GM12801 (cell line): ENCODE measurements around the gene AUTS2.

Experiments used
- TF ChIP-seq, protein P1 (sequence below): IDR thresholded peaks from one replicate; pipeline ENCODE4 v1.5.1; 2011; ENCODE audit warnings: control low read depth; ENCODE audit not compliant: insufficient read length; ENCODE audit errors: extremely low read depth

AUTS2 gene

DNA sequence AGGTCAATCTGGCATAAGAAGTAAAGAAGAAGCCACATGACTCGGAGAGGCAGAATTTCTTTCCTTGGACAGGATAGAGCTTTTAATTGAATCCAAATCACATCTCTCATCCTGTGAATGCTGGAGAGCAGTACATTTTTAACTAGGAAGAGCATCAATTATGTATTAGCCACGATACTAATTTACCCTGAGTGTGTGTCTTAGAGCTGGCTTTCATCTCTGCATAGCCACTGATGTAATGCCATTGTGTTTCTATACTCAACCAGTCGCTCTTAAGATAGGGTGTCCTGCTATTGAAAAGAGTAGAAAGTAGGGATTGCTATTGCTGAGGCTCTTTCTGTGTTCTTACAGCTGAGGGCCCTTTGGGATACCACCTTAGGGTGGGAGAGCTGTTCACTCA, 280.3 kb downstream of the AUTS2 start:
- TF ChIP-seq, protein P1, sequence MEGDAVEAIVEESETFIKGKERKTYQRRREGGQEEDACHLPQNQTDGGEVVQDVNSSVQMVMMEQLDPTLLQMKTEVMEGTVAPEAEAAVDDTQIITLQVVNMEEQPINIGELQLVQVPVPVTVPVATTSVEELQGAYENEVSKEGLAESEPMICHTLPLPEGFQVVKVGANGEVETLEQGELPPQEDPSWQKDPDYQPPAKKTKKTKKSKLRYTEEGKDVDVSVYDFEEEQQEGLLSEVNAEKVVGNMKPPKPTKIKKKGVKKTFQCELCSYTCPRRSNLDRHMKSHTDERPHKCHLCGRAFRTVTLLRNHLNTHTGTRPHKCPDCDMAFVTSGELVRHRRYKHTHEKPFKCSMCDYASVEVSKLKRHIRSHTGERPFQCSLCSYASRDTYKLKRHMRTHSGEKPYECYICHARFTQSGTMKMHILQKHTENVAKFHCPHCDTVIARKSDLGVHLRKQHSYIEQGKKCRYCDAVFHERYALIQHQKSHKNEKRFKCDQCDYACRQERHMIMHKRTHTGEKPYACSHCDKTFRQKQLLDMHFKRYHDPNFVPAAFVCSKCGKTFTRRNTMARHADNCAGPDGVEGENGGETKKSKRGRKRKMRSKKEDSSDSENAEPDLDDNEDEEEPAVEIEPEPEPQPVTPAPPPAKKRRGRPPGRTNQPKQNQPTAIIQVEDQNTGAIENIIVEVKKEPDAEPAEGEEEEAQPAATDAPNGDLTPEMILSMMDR, result no peak

DNA sequence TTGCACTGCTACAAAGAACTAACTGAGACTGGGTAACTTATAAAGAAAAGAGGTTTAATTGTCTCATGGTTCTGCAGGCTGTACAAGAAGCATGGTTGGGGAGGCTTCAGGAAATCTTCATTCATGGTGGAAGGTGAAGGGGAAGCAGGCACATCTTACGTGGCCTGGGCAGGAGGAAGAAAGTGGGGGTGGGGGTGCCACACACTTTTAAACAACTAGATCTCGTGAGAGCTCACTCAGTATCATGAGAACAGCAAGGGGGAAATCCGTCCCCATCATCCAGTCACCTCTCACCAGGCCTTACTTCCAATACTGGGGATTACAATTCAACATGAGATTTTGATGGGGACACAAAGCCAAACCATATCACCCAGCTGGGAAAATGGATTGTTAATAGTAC, 281.7 kb downstream of the AUTS2 start:
- TF ChIP-seq, protein P1, result no peak

DNA sequence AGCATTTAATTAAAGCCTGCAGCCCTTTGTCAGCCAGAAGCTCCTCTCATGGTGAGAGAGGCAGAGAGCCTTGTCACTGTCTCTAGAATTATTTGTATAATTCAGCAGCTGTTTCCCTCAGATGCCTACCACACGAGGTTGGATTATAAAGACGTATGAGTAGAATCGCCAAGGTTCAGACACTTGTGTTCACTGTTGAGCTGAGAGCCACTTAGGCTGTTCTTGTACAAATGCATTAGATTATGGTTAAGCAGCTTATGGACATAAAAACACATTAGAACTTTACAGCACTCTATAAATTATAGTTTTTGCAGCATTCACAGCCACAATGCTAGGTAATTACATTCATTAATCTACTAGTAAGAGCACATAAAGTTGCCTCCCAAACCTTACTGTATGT, 282.6 kb downstream of the AUTS2 start:
- TF ChIP-seq, protein P1, result no peak

DNA sequence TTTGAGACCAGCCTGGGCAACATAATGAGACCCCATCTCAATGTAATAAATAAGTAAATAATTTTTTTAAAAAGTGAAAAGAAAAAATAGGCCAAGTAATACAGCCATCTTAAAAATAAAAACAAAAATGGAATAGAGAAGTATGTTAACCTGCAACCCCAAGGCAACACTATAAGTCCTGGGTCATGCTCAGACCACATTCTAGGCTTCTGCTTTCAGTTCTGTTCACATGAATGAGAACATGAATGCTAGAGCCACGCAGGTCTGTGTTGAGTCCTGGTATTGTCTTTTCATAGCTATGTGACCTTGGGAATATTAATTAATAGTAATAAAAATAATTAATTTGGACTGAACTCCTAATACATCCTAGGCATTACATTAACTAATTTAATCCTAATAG, 284.0 kb downstream of the AUTS2 start:
- TF ChIP-seq, protein P1, result no peak

DNA sequence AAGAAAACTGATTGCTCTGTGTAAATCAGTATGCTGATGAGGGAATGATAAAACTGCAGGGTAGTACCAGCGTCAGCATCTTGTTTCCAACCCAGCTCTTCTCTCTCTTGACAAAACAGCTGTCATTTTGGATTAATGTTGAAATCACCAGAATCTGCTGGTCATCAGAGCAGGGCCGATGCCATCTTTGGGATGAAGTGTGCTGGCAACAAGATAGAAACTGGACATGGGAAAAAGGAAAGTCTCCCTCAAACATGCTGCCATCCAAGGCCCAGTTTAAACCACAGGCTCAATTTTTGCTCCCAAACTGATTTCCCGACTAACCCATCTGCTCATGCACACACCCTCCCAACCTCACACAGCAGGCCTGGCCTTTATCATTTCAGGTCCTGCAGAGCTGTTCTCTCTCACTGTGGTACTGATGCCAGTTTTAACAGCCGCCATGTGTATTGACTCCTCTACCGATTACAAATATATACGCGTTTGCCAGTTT, 285.2 kb downstream of the AUTS2 start:
- TF ChIP-seq, protein P1, result no peak

DNA sequence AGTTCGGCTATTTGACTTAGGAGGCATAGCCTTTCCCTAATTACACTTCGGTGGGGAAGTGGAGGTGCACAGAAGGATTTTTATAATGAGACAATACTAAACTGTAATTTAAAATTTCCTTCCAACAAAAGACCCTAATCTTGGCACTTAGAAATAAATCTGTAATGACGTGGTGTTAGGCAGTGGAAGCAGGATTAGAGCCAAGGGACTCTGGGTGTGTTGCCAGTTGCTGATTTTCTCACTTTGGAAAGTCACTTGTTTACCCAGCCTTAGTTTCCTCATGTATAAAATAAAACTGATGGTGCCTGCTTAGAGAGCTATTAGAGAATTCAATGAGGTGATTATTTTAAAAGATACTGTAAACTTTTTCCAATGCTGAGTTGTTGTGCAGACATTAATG, 287.2 kb downstream of the AUTS2 start:
- TF ChIP-seq, protein P1, result no peak

DNA sequence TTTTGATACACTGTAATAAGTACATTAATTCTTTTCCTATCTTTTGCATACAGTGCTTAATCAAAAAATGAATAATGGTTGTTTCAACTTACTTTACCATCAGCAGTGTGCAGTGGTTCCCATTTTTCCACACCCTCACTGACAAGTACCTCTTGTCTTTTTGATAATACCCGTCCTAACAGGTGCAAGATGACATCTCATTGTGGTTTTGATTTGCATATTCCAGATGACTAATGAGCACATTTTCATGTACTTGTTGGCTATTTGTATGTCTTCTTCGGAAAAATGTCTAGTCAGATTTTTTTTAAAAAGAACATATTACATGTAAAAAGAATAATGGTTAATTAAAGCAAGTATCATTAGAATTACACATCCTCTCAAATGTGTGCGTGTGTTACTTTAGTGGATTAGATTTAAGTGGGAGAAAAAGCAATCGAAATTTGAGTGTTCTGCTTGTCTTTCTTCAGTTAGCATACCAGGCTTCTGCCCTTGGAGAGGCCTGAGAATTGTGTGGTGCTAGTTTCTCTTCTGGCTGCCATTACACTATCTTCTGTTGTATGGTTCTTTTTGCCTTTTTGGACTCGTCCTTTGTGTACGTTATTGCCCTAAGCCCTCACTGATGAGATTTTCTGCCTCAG, 291.2 kb downstream of the AUTS2 start:
- TF ChIP-seq, protein P1, result no peak
